ENCODE data around the gene RAX2.

- TF ChIP-seq CTCF (IDR thresholded peaks at IDR 0.05): no peak
- TF ChIP-seq POLR2A (IDR thresholded peaks at IDR 0.05): no peak
Measured at GRCh38 chr19:3738477-3739220, 33.4 kb downstream of the RAX2 start.

All from thyroid gland (tissue), 4 donors.